BLaER1 (cell line): Measurements from ENCODE around the gene ABHD4.
A peak's percentile ranks its signal among the peaks of the same experiment; 100 is the strongest.
"Not testable (repeated sequence)": the region's sequence is repeated elsewhere in the genome, so short reads cannot be mapped to it uniquely, and the experiment has no call there.

ENCODE experiments used
- H3K27ac ChIP-seq: shearing (Covaris generic); formaldehyde crosslinking; 2 replicates; pipeline ENCODE4 v1.8.1; 2022
- H3K27me3 ChIP-seq: shearing (Covaris generic); formaldehyde crosslinking; 2 replicates; pipeline ENCODE4 v1.8.1; 2022
- H3K36me3 ChIP-seq: shearing (Covaris generic); formaldehyde crosslinking; 2 replicates; pipeline ENCODE4 v1.8.1; 2022
- H3K4me1 ChIP-seq: shearing (Covaris generic); formaldehyde crosslinking; 2 replicates; pipeline ENCODE4 v1.8.1; 2022
- H3K4me2 ChIP-seq: shearing (Covaris generic); formaldehyde crosslinking; 2 replicates; pipeline ENCODE4 v1.8.1; 2022
- H3K4me3 ChIP-seq: shearing (Covaris generic); formaldehyde crosslinking; 2 replicates; pipeline ENCODE4 v1.8.1; 2022
- H3K9ac ChIP-seq: shearing (Covaris generic); formaldehyde crosslinking; 2 replicates; pipeline ENCODE4 v1.8.1; 2022
- H3K9me3 ChIP-seq: shearing (Covaris generic); formaldehyde crosslinking; 2 replicates; pipeline ENCODE4 v1.8.1; 2022
- H4K20me1 ChIP-seq: shearing (Covaris generic); formaldehyde crosslinking; 2 replicates; pipeline ENCODE4 v1.8.1; 2022
- Cebpa-rat ChIP-seq: shearing (Covaris generic); IDR thresholded peaks from 2 replicates; pipeline ENCODE4 v1.8.1; 2022

Gene ABHD4

DNA sequence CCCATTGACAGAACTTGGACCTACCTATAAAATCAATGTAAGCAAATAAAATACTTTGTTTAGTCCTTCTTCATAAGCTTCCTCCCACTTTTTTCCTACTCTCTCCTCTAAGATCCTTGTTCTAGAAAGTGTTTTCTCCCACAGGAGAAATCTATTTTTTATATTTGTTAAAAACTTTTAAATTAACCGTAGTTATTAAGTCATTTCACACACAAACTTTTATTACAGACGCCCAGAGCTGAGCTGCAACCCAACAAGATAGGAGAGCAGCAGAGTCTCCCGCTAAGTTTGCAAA lies 36.8 kb upstream of the ABHD4 start:
- peaks cover 92% of the 10 kb centered on the region for H3K4me1 ChIP-seq
- no peaks in the 10 kb centered on the region for H3K9me3 ChIP-seq
- no peaks in the 10 kb centered on the region for H4K20me1 ChIP-seq
- H3K9ac ChIP-seq, result peak overlapping the region; percentile 81
- peak overlapping the region; percentile 90 for H3K4me2 ChIP-seq
- H3K27ac ChIP-seq, result peak overlapping the region; percentile 100
- no peak for TF ChIP-seq Cebpa-rat
- H3K4me3 ChIP-seq, result peak overlapping the region; percentile 38
- H3K27me3 ChIP-seq, result no peaks in the 10 kb centered on the region
- H3K36me3 ChIP-seq, result peaks cover 9% of the 10 kb centered on the region; the same call in 1 of the 2 replicates

DNA sequence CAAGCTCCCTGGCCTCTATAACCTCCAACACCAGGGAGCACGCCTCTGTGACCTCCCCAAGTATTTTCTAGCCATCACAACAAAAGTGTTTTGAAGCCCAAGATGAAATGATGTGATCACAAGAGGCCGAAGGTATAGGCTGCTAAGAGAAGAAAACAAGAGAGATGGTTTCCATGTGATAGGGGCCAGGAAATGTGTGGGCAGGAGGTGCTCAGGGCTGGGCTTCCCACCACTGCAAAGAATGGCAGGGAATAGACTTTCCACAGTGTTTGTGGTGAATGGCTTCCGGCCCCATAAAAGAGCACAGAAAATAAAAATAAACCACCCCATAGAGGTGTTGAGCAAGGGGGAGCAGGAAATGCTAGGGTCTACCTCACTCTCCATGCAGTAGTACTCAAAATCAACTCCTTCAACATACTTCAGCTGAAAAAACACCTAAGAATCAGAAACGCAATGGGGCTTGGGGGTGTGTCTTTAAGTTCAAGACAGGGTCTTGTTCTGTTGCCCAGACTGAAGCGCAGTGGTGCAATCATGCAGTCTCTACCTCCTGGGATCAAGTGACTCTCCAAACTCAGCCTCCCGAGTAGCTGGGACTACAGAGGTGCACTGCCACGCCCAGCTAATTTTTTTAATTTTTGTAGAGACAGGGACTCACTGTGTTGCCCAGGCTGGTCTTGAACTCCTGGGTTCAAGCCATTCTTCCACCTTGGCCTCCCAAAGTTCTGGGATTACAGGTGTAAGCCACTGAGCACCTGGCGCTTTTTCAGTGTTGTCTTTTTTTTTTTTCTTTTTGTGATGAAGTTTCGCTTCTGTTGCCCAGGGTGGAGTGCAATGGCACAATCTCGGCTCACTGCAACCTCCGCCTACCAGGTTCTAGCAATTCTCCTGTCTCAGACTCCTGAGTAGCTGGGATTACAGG lies 36.2 kb upstream of the ABHD4 start:
- Histone ChIP-seq H3K4me2 (peak overlapping the region; percentile 90), H3K27ac (peak overlapping the region; percentile 100), H3K9me3 (no peaks in the 10 kb centered on the region)

DNA sequence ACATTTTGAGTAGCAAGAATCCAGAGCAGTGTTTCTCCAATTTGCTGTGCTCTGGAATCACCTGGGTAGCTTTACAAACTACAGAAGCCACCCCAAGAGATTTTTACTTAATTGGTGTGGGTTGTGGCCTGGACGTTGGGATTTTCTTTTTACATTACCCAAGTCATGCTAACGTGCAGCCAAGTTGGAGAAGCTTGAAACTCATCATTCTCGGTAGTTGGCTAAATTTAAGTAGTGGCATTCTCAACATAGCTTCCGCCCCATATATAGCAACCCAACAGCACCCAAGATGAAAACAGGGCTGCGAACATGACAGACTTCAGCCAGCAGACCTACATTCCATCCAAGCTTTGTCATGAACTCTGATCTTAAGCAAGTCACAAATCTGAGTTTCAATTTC lies 34.1 kb upstream of the ABHD4 start:
- H3K9ac ChIP-seq, result peak overlapping the region; percentile 81
- no peaks in the 10 kb centered on the region for H3K27me3 ChIP-seq
- no peaks in the 10 kb centered on the region for H4K20me1 ChIP-seq
- H3K4me2 ChIP-seq, result peak overlapping the region; percentile 90
- no peaks in the 10 kb centered on the region for H3K9me3 ChIP-seq
- TF ChIP-seq Cebpa-rat, result no peak
- H3K4me3 ChIP-seq, result peak overlapping the region; percentile 18; the same call in 1 of the 2 replicates
- peak overlapping the region; percentile 100 for H3K27ac ChIP-seq
- H3K36me3 ChIP-seq, result peaks cover 9% of the 10 kb centered on the region; the same call in 1 of the 2 replicates
- peaks cover 100% of the 10 kb centered on the region for H3K4me1 ChIP-seq

More for the DNA sequence above, 36.2 kb upstream of the ABHD4 start:
- Histone ChIP-seq H4K20me1 (no peaks in the 10 kb centered on the region), H3K4me1 (peaks cover 98% of the 10 kb centered on the region), H3K9ac (peak overlapping the region; percentile 81), H3K36me3 (peaks cover 9% of the 10 kb centered on the region; the same call in 1 of the 2 replicates), H3K27me3 (no peaks in the 10 kb centered on the region), H3K4me3 (peak overlapping the region; percentile 38)
- TF ChIP-seq Cebpa-rat, result peak; percentile 68

DNA sequence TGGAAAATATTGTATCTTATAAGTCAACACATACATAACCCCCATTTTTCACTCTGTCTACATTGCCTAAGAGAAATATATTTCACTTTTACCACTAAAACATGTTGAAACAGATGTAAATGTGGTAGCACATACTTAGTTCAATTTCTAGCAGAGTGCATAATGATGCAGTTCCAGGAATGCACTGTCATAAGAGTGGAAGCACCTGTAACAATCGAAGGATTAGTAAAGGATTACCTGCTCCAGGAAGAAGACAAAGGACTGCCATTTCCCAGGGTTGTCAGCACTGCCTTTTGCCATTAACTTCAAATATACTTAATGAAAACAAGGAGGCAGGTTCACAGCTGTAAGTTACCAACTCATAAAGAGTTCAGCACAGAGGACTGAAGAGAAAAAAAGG lies 33.6 kb upstream of the ABHD4 start:
- H3K9ac ChIP-seq, result peak overlapping the region; percentile 81
- H3K27me3 ChIP-seq, result no peaks in the 10 kb centered on the region
- TF ChIP-seq Cebpa-rat, result no peak
- peak overlapping the region; percentile 100 for H3K27ac ChIP-seq
- H3K4me3 ChIP-seq, result peak overlapping the region; percentile 18; the same call in 1 of the 2 replicates
- peaks cover 11% of the 10 kb centered on the region; the same call in 1 of the 2 replicates for H3K36me3 ChIP-seq
- peak overlapping the region; percentile 90 for H3K4me2 ChIP-seq
- no peaks in the 10 kb centered on the region for H4K20me1 ChIP-seq
- H3K4me1 ChIP-seq, result peaks cover 100% of the 10 kb centered on the region
- H3K9me3 ChIP-seq, result no peaks in the 10 kb centered on the region

DNA sequence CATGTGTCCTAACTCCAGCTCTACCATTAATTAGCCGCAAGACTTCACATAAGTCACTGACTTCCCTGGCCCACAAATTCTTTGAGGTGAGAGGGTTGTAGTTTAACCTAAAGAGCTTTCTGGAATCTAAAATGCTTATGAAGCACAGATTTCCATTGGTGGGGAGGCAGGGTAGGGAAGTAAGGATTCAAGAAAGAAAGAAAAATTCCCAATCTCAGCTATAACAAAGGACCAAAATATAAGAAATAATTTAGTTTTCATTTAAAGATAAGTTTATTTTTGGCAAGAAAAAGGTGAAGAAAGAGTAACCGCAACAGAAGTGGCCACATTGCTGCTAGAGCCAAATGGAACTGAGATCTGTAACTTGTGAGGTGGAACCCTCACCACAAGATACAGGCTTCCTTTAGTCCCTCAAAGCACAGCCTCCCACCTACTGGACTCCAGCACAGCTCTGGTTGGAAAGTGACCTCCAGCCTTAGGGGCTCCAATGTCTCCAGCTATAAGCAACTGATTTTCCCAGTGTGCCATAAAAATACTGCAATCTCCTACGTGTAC lies 32.6 kb upstream of the ABHD4 start:
- peak overlapping the region; percentile 100 for H3K27ac ChIP-seq
- peak overlapping the region; percentile 81 for H3K9ac ChIP-seq
- H3K4me1 ChIP-seq, result peaks cover 97% of the 10 kb centered on the region
- peak overlapping the region; percentile 12; the same call in 1 of the 2 replicates for H3K4me3 ChIP-seq
- TF ChIP-seq Cebpa-rat, result no peak
- H4K20me1 ChIP-seq, result no peaks in the 10 kb centered on the region
- peak overlapping the region; percentile 90 for H3K4me2 ChIP-seq
- no peaks in the 10 kb centered on the region for H3K27me3 ChIP-seq
- no peaks in the 10 kb centered on the region for H3K9me3 ChIP-seq
- peaks cover 11% of the 10 kb centered on the region; the same call in 1 of the 2 replicates for H3K36me3 ChIP-seq

DNA sequence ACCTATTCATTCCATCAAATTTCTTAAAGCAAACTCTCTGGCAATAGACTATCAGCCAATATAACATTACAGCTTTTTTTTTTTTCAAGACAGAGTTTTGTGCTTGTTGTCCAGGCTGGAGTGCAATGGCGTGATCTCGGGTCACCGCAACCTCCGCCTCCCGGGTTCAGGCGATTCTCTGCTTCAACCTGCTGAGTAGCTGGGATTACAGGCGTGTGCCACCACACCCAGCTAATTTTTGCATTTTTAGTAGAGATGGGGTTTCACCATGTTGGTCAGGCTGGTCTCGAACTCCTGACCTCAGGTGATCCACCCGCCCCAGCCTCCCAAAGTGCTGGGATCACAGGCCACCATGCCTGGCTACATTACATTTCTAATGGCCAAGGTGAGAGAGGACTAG lies 31.8 kb upstream of the ABHD4 start:
- not testable (repeated sequence) for H4K20me1 ChIP-seq, H3K9me3 ChIP-seq, H3K4me3 ChIP-seq, H3K27me3 ChIP-seq
- peak overlapping the region; percentile 100 for H3K27ac ChIP-seq
- H3K4me2 ChIP-seq, result peak overlapping the region; percentile 90
- peaks cover 19% of the 10 kb centered on the region; the same call in 1 of the 2 replicates for H3K36me3 ChIP-seq
- peak overlapping the region; percentile 81 for H3K9ac ChIP-seq
- H3K4me1 ChIP-seq, result peaks cover 97% of the 10 kb centered on the region

DNA sequence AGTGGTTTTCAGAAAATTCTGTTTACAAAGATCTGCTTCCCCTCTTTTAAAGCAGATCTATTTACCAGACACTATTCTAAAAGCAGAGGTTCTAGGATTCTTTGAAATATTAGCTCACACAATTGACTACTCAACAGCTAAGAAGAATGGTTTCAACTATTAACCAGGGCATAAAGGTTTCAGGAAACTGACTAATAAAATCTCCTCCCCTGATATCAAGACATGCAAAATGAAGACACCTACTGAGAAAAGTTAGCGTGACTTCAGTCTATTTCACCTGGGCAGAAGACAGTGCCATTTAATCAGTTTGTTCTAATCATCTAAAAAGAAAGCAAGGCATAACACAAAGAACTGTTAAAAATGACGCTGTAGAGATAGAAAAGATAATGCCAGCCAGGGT lies 31.3 kb upstream of the ABHD4 start:
- peaks cover 25% of the 10 kb centered on the region; the same call in 1 of the 2 replicates for H3K36me3 ChIP-seq

DNA sequence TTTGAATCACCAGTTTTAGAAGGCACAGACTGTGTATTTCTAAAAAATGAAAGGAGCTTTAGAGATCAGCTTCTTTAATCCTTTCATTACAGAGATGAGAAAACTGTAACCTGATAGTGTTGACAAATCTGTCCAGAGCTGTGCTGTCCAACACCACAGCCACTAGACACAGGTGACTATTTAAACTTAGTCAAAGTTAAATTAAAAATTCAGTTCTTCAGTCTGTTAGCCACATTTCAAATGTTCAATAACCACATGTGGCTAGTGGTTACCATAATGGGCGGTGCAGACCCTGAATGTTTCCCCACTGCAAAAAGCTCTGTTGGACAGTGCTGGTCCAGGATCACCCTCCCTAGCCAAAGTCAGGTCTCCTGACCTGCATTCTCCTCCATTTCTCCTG lies 30.7 kb upstream of the ABHD4 start:
- Histone ChIP-seq H3K4me1 (peaks cover 85% of the 10 kb centered on the region), H3K9me3 (no peaks in the 10 kb centered on the region), H3K27me3 (no peaks in the 10 kb centered on the region), H3K4me3 (no peak overlapping the region), H4K20me1 (no peaks in the 10 kb centered on the region), H3K4me2 (peak overlapping the region; percentile 90), H3K36me3 (peaks cover 29% of the 10 kb centered on the region), H3K27ac (peak overlapping the region; percentile 100), H3K9ac (peak overlapping the region; percentile 66)
- TF ChIP-seq Cebpa-rat, result no peak

More for the DNA sequence above, 31.3 kb upstream of the ABHD4 start:
- H3K4me2 ChIP-seq, result peak overlapping the region; percentile 90
- H3K4me3 ChIP-seq, result no peak overlapping the region
- peaks cover 91% of the 10 kb centered on the region for H3K4me1 ChIP-seq
- no peak for TF ChIP-seq Cebpa-rat
- H3K9ac ChIP-seq, result peak overlapping the region; percentile 66
- no peaks in the 10 kb centered on the region for H3K9me3 ChIP-seq
- no peaks in the 10 kb centered on the region for H3K27me3 ChIP-seq
- H4K20me1 ChIP-seq, result no peaks in the 10 kb centered on the region
- H3K27ac ChIP-seq, result peak overlapping the region; percentile 100

DNA sequence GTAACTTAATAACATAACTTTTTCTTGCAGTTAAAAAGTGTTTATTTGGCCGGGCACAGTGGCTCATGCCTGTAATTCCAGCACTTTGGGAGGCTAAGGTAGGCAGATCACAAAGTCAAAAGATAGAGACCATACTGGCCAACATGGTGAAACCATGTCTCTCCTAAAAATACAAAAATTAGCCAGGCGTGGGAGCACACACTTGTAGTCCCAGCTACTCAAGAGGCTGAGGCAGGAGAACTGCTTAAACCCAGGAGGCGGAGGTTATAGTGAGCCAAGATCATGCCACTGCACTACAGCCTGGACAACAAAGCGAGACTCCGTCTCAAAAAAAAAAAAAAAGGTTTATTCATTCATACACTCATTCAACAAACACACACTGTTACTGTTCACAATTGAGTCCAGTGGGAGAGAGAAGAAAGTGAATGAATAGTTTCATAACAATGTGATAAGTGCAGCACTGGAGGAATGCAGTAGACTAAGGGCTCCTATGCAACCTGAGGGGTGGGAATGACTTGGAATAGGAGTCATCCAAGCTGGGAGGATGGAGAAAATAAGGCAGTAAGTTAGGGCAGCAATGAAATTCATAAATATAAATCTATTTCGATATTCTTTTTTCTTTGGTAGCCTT lies 28.9 kb upstream of the ABHD4 start:
- Histone ChIP-seq H3K27ac (peak overlapping the region; percentile 100), H3K9me3 (no peaks in the 10 kb centered on the region), H3K4me1 (peaks cover 67% of the 10 kb centered on the region), H3K9ac (peak overlapping the region; percentile 66), H3K4me2 (peak overlapping the region; percentile 90), H3K4me3 (peak overlapping the region; percentile 58), H3K36me3 (peaks cover 45% of the 10 kb centered on the region), H3K27me3 (no peaks in the 10 kb centered on the region), H4K20me1 (no peaks in the 10 kb centered on the region)
- TF ChIP-seq Cebpa-rat, result no peak

DNA sequence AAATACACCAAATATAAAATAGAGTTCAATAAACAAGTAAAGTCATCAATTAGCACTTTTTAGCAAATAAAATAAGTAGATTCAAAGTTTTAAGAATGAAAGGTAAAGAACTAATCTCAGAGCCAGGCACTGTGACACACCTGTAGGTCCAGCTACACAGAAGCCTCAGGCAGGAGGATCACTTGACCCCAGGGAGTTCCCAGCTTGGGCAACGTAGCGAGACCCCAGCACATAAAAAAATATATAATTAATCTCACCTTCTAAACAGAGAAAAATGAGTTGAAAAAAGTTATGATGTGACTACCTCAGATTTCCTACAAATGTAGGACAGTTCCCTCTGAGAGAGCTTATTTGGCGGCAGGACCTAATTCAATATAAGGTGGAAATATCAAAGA lies 28.4 kb upstream of the ABHD4 start:
- H3K36me3 ChIP-seq, result peaks cover 45% of the 10 kb centered on the region
- TF ChIP-seq Cebpa-rat, result no peak
- H3K4me1 ChIP-seq, result peaks cover 62% of the 10 kb centered on the region
- H3K4me2 ChIP-seq, result peak overlapping the region; percentile 90
- peak overlapping the region; percentile 58 for H3K4me3 ChIP-seq
- H3K9ac ChIP-seq, result peak overlapping the region; percentile 66
- H4K20me1 ChIP-seq, result no peaks in the 10 kb centered on the region
- no peaks in the 10 kb centered on the region for H3K27me3 ChIP-seq
- H3K9me3 ChIP-seq, result no peaks in the 10 kb centered on the region
- H3K27ac ChIP-seq, result peak overlapping the region; percentile 100
